ENCODE data around the gene SLC9A6. TPM values are rescaled to one million over a fixed set of nuclear protein-coding genes. Genes with fewer than 3 reads are reported as not detected.

Gene SLC9A6
- total and polyA plus RNA-seq, 2 of the 13 experiments (the other 11 are each of a cell fraction or from before 2014, with no cell fraction given) = 3.9 to 8.0 TPM

DNA sequence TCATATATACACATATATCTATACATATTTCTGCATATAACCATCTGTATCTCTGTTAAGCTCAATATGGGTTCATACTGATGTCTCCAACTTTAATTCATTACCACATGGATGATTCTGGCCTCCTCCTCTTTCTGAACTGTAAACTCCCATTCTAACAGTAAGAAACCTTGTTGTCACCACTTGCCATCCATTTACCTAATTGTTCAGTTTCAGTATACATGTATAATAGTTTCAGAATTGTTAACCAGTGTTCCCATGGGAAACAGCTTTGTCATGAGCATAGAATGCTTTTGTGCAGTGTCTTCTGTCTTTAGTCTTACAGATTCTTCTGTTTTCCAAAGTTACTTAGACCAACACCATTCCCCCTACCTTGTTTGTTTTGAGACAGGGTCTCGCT is 35.9 kb downstream of the SLC9A6 start:
- no peak overlapping the region for H3K4me2 ChIP-seq (ENCODE audit: low read depth, low read length)
- CTCF ChIA-PET (ENCODE audit: low intra/inter-chr PET ratio, low total read pairs) = no interaction called here
- POLR2A ChIA-PET = no interaction called here
- FAIRE-seq (no peak), DNase-seq (ENCODE audit: low spot score) (no peak), ATAC-seq (no peak)
- H4K20me1 ChIP-seq (ENCODE audit: insufficient read depth, low read length) = no peaks in the 10 kb centered on the region
- H3K4me3 ChIP-seq (replicated peaks in 1 of 3; ENCODE audit: insufficient read depth in 1 of 3, low read depth in 2 of 3, low read length in 3 of 3) = no peak overlapping the region
- intact Hi-C loops (cut with micrococcal nuclease; ENCODE audit: unreplicated experiment) = no loop called here
- 100% methylated on average over 1 of the region's 1 CpG for WGBS (ENCODE audit: low lambda C conversion rate)
- no peak overlapping the region for H2AFZ ChIP-seq (ENCODE audit: low read length)
- H3K27me3 ChIP-seq (ENCODE audit: control insufficient read depth in 1 of 2, insufficient read depth in 2 of 2, low read length in 2 of 2) = no peaks in the 10 kb centered on the region
- no peak overlapping the region for H3K9ac ChIP-seq (ENCODE audit: insufficient read depth, low read depth, low read length)
- BruUV-seq (replicated peaks) = no TSS peak
- H3K27ac ChIP-seq (ENCODE audit: extremely low read length, insufficient read depth, low read length) = no peak overlapping the region
- H3K36me3 ChIP-seq (replicated peaks in 1 of 2; ENCODE audit: control insufficient read depth in 1 of 2, insufficient read depth in 2 of 2, low read length in 2 of 2) = no peaks in the 10 kb centered on the region
- TF ChIP-seq ISX (CRISPR knock-in tag; conservative IDR thresholded peaks at IDR 0.05) (no peak), RCOR2 (CRISPR knock-in tag; IDR thresholded peaks at IDR 0.05) (no peak), ZNF547 (CRISPR knock-in tag; IDR thresholded peaks at IDR 0.05) (no peak), ZFP1 (CRISPR knock-in tag; IDR thresholded peaks at IDR 0.05) (no peak), ZBTB26 (CRISPR knock-in tag; IDR thresholded peaks at IDR 0.05; ENCODE audit: borderline replicate concordance) (no peak), KDM4B (CRISPR knock-in tag; IDR thresholded peaks at IDR 0.05) (no peak)
- TF ChIP-seq, protein P1, sequence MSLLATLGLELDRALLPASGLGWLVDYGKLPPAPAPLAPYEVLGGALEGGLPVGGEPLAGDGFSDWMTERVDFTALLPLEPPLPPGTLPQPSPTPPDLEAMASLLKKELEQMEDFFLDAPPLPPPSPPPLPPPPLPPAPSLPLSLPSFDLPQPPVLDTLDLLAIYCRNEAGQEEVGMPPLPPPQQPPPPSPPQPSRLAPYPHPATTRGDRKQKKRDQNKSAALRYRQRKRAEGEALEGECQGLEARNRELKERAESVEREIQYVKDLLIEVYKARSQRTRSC (CRISPR knock-in tag; IDR thresholded peaks at IDR 0.05; ENCODE audit: low read depth) = no peak
- TF ChIP-seq, protein P2, sequence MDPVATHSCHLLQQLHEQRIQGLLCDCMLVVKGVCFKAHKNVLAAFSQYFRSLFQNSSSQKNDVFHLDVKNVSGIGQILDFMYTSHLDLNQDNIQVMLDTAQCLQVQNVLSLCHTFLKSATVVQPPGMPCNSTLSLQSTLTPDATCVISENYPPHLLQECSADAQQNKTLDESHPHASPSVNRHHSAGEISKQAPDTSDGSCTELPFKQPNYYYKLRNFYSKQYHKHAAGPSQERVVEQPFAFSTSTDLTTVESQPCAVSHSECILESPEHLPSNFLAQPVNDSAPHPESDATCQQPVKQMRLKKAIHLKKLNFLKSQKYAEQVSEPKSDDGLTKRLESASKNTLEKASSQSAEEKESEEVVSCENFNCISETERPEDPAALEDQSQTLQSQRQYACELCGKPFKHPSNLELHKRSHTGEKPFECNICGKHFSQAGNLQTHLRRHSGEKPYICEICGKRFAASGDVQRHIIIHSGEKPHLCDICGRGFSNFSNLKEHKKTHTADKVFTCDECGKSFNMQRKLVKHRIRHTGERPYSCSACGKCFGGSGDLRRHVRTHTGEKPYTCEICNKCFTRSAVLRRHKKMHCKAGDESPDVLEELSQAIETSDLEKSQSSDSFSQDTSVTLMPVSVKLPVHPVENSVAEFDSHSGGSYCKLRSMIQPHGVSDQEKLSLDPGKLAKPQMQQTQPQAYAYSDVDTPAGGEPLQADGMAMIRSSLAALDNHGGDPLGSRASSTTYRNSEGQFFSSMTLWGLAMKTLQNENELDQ (CRISPR knock-in tag; IDR thresholded peaks at IDR 0.05; ENCODE audit: borderline replicate concordance) = no peak
- no peaks in the 10 kb centered on the region for H3K79me2 ChIP-seq (ENCODE audit: insufficient read depth, low read length)
- no peaks in the 10 kb centered on the region for H3K4me1 ChIP-seq (ENCODE audit: insufficient read depth, low read length)
- in situ Hi-C loops (cut with HindIII; ENCODE audit: extremely low pct_ligation_motif_present, low pct_unique_long_range_greater_than_20kb) = no loop called here
- H3K9me3 ChIP-seq (ENCODE audit: low read length) = no peaks in the 10 kb centered on the region
